HFFc6 (cell line): ENCODE measurements around the gene TMUB1. TPM values are rescaled to one million over a fixed set of nuclear protein-coding genes. Genes with fewer than 3 reads are reported as not detected.
A peak's percentile ranks its signal among the peaks of the same experiment; 100 is the strongest.

ENCODE experiments used
- DNase-seq: peaks from one replicate; pipeline ENCODE4 v3.0.0-alpha.2; 2018
- H3K27ac Mint-ChIP-seq: 2 replicates; pipeline ENCODE4 v1.8.0; 2020; ENCODE audit warnings: mild to moderate bottlenecking, mixed read lengths
- H3K27me3 Mint-ChIP-seq: 2 replicates; pipeline ENCODE4 v1.8.0; 2021; ENCODE audit warnings: mild to moderate bottlenecking, moderate library complexity, mixed read lengths; ENCODE audit not compliant: insufficient read depth
- H3K36me3 Mint-ChIP-seq: 2 replicates; pipeline ENCODE4 v1.8.0; 2021; ENCODE audit warnings: low read depth, mixed read lengths
- H3K4me1 Mint-ChIP-seq: 2 replicates; pipeline ENCODE4 v1.8.0; 2020; ENCODE audit warnings: low read depth, mixed read lengths
- H3K4me3 Mint-ChIP-seq: 2 replicates; pipeline ENCODE4 v1.8.0; 2020; ENCODE audit warnings: mild to moderate bottlenecking, moderate library complexity, mixed read lengths
- H3K9me3 Mint-ChIP-seq: 2 replicates; pipeline ENCODE4 v1.8.0; 2020; ENCODE audit warnings: mild to moderate bottlenecking, mixed read lengths
- total RNA-seq, 6 experiments: library from RNA; stranded (reverse); fragmentation: NEBNext Ultra II Directional; extraction: Animal tissue kit (Norgen Biotek cat#: 25700); gene quantifications; 2 replicates in 1 of 6; 3 replicates in 5 of 6; pipeline ENCODE4 v1.2.3, GENCODE V29; 2021
- TF ChIP-seq, protein P1 (sequence below): fragments of 200-600 bp; sonication (generic); IDR thresholded peaks from 2 replicates; pipeline ENCODE4 v1.5.0; 2021; ENCODE audit warnings: antibody characterized with exemption, mild to moderate bottlenecking

The TMUB1 gene
- total RNA-seq, 6 experiments from 2014 or later = 44.0 to 57.8 (median 51.9) TPM

DNA sequence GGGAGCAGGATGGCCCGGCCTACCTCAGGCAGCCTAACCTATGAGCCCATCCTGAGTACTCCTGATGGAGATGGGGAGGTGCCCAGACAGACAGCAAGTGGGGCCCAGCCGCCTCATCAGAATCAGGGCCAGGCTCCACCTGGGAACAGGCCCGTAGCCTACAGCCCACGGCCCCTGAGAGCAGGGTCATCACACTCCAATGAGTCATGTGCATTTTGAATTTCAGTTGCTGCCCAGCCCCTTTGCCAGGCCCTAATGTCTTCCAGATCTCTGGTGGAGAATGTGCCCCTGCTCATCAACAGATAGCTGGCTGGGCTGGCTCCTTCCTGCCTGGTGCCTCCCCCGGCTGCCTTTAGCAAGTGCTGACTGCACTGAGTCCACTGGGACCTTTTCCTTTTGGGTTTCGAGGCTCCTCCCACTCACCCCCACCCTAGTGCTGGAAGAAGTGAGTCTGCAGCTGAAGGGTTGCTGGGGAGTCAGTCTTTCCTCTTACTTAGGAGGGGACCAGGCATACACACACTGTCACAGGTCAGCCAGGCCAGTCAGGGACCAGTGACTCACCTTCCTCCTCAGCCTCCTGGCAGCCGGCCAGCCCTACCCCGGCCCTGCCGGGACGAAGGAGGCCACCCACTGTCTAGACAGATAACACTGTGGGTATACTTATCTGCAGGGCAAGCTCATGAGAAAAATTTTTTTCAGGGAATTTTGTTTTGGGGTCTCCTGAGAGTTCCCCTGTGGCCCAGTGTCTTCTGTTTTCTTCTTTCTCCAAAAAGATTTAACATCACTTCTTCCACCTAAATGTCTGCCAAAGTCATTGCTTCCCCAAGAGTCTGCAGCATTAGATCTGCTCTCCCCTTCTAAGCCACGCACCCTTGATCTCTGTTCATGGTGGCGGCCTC lies 44.1 kb downstream of the TMUB1 start:
- Mint-ChIP-seq H3K27me3 (no peaks in the 10 kb centered on the region; the same call in 1 of the 2 replicates), H3K4me1 (peaks cover 25% of the 10 kb centered on the region), H3K4me3 (peak overlapping the region; percentile 70), H3K27ac (peak overlapping the region; percentile 97), H3K36me3 (no peaks in the 10 kb centered on the region), H3K9me3 (no peaks in the 10 kb centered on the region)
- TF ChIP-seq, protein P1, sequence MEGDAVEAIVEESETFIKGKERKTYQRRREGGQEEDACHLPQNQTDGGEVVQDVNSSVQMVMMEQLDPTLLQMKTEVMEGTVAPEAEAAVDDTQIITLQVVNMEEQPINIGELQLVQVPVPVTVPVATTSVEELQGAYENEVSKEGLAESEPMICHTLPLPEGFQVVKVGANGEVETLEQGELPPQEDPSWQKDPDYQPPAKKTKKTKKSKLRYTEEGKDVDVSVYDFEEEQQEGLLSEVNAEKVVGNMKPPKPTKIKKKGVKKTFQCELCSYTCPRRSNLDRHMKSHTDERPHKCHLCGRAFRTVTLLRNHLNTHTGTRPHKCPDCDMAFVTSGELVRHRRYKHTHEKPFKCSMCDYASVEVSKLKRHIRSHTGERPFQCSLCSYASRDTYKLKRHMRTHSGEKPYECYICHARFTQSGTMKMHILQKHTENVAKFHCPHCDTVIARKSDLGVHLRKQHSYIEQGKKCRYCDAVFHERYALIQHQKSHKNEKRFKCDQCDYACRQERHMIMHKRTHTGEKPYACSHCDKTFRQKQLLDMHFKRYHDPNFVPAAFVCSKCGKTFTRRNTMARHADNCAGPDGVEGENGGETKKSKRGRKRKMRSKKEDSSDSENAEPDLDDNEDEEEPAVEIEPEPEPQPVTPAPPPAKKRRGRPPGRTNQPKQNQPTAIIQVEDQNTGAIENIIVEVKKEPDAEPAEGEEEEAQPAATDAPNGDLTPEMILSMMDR = no peak
- DNase-seq = peak; percentile 92

DNA sequence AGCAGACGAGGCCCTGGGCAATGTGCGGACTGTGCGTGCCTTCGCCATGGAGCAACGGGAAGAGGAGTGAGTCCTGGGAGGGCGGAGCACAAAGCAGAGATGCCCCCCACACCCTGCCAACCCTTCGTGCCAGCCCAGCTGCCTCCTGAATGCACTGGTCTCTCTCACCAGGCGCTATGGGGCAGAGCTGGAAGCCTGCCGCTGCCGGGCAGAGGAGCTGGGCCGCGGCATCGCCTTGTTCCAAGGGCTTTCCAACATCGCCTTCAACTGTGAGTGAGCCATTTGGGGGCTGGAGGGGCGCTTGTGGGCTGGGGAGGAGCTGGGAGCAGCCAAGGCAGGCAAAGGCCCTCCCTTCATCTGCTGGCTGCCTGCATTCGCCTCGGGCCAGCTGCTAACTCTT lies 47.4 kb downstream of the TMUB1 start:
- H3K36me3 Mint-ChIP-seq = no peaks in the 10 kb centered on the region
- H3K27ac Mint-ChIP-seq = no peak overlapping the region

DNA sequence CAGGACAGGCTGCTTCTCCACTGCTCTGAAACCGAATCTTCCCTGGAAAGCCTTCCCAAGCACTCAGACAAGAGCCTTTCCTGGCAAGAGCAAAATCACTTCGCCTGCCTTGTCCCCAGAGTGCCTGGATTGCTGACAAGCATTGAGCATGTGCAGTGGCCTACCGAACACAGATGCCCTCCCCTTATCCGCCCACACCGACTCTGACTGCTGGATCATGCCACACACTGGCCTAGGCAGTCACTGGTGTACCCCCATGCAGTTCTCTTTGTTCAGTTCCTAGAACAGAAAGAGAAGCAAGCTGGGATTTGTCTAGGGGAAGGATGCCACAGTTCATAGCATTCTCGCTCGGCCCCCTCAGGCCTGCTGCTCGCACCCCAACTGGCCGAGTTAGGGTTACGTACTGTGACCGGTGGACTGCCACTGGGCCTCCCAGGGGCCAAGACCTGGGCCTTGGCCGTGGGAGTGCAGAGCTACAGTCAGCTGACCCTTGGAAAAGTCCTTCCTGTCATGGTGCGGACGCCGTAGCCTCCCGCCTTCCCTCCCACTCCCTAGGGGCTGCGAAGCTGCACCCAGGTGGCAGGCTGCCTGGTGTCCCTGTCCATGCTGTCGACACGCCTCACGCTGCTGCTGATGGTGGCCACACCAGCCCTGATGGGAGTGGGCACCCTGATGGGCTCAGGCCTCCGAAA lies 48.1 kb downstream of the TMUB1 start:
- no peaks in the 10 kb centered on the region for H3K36me3 Mint-ChIP-seq
- no peak for DNase-seq
- no peak overlapping the region for H3K4me3 Mint-ChIP-seq
- H3K4me1 Mint-ChIP-seq = peaks cover 24% of the 10 kb centered on the region
- TF ChIP-seq, protein P1 = no peak
- no peaks in the 10 kb centered on the region for H3K9me3 Mint-ChIP-seq
- H3K27ac Mint-ChIP-seq = no peak overlapping the region
- no peaks in the 10 kb centered on the region; the same call in 1 of the 2 replicates for H3K27me3 Mint-ChIP-seq

More for the DNA sequence above, 47.4 kb downstream of the TMUB1 start:
- no peak overlapping the region for H3K4me3 Mint-ChIP-seq
- no peak for DNase-seq
- H3K9me3 Mint-ChIP-seq = no peaks in the 10 kb centered on the region
- TF ChIP-seq, protein P1 = no peak
- no peaks in the 10 kb centered on the region; the same call in 1 of the 2 replicates for H3K27me3 Mint-ChIP-seq
- peaks cover 25% of the 10 kb centered on the region for H3K4me1 Mint-ChIP-seq

DNA sequence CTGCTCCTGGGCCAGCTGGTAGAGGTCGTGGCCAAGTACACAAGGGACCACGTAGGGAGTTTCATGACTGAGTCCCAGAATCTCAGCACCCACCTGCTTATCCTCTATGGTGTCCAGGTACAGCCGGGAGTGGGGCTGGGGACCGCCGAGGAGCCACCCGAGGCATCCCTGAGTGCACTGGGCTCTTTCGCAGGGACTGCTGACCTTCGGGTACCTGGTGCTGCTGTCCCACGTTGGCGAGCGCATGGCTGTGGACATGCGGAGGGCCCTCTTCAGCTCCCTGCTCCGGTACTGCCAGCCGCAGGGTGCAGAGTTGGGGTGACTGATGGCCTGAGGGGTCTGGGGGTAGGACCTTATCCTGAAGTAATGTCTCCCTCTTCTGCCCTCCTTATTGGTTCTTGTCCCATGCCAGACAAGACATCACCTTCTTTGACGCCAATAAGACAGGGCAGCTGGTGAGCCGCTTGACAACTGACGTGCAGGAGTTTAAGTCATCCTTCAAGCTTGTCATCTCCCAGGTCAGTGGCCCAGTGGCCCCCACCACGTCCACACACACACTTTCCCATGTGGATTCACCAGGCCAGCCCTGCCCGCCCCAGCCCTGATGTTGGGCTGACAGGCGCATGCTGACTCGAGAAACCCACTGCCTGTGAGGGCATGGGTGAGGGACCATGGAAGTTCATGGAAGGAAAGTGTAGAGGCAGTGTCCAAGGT lies 48.8 kb downstream of the TMUB1 start:
- no peaks in the 10 kb centered on the region for H3K27me3 Mint-ChIP-seq

DNA sequence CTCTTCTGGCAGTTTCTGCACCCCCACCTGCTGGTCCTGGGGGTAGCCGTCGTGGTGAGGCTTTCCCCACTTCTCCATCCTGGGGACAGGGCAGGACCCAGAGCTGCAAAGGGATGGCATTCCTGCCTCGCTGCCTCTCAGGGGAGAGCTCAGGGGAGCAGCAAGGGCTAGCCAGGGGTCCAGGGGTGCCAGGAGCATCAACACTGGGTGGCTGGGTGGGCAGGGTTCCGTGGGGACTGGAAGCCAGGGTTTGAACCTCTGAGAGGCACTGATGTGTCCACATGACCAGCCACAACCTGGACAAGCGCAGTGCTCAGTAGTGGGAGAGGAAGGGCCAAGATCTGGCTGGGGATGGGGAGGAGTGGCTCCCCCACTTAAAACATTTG lies 49.4 kb downstream of the TMUB1 start:
- no peak overlapping the region for H3K4me3 Mint-ChIP-seq
- H3K9me3 Mint-ChIP-seq = no peaks in the 10 kb centered on the region
- TF ChIP-seq, protein P1 = no peak
- no peak overlapping the region for H3K27ac Mint-ChIP-seq
- H3K36me3 Mint-ChIP-seq = peaks cover 4% of the 10 kb centered on the region
- DNase-seq = no peak
- no peaks in the 10 kb centered on the region for H3K27me3 Mint-ChIP-seq
- peaks cover 23% of the 10 kb centered on the region for H3K4me1 Mint-ChIP-seq

More for the DNA sequence above, 48.8 kb downstream of the TMUB1 start:
- H3K4me1 Mint-ChIP-seq = peaks cover 23% of the 10 kb centered on the region
- H3K4me3 Mint-ChIP-seq = no peak overlapping the region
- H3K9me3 Mint-ChIP-seq = no peaks in the 10 kb centered on the region
- DNase-seq = no peak
- H3K27ac Mint-ChIP-seq = no peak overlapping the region
- TF ChIP-seq, protein P1 = no peak
- no peaks in the 10 kb centered on the region for H3K36me3 Mint-ChIP-seq
